Upper lobe of left lung (tissue), 6 donors: ENCODE measurements around the gene LTBP2. TPM values are rescaled to one million over a fixed set of nuclear protein-coding genes. Genes with fewer than 3 reads are reported as not detected.

ENCODE experiments used
- ATAC-seq, 2 donors: fragments of 200-7000 bp; cut with Tn5 transposase; one replicate each; pipeline ENCODE4 v1.9.1; 2022; ENCODE audit warnings: mild to moderate bottlenecking in 2 of 2, moderate library complexity in 2 of 2; ENCODE audit not compliant: low FRiP score in 2 of 2
- DNase-seq, 2 donors: peaks; one replicate each; pipeline ENCODE4 v3.0.0-alpha.2; 2019 to 2020
- H3K27ac ChIP-seq, 4 donors: fragments of 200-600 bp; sonication (generic); one replicate each; pipeline ENCODE4 v1.5.1; 2016 to 2019
- H3K27me3 ChIP-seq, 4 donors: fragments of 200-600 bp; sonication (generic); one replicate each; pipeline ENCODE4 v1.5.1; 2017 to 2019
- H3K36me3 ChIP-seq, 4 donors: fragments of 200-600 bp; sonication (generic); one replicate each; pipeline ENCODE4 v1.5.1; 2016 to 2019
- H3K4me1 ChIP-seq, 4 donors: fragments of 200-600 bp; sonication (generic); one replicate each; pipeline ENCODE4 v1.5.1; 2018 to 2019
- H3K4me3 ChIP-seq, 4 donors: fragments of 200-600 bp; sonication (generic); one replicate each; pipeline ENCODE4 v1.5.1; 2017 to 2019; ENCODE audit warnings: mild to moderate bottlenecking in 2 of 4, moderate library complexity in 1 of 4
- H3K9me3 ChIP-seq, 4 donors: fragments of 200-600 bp; sonication (generic); one replicate each; pipeline ENCODE4 v1.5.1; 2018 to 2019
- CTCF ChIP-seq, 6 experiments: fragments of 450-650 bp in 4 of 6; fragments of 200-600 bp in 2 of 6; sonication (generic) in 2 of 6; IDR thresholded peaks; one replicate each; pipeline ENCODE4 v1.5.1; 2016 to 2019; ENCODE audit warnings: antibody characterized with exemption in 6 of 6
- EP300 ChIP-seq, 4 donors: sonication (generic); formaldehyde crosslinking; IDR thresholded peaks; one replicate each; pipeline ENCODE4 v1.5.1; 2017; ENCODE audit warnings: antibody characterized with exemption in 4 of 4, control low read depth in 2 of 4
- POLR2A ChIP-seq, 4 donors: fragments of 450-650 bp; IDR thresholded peaks; one replicate each; pipeline ENCODE4 v1.5.1; 2016 to 2017; ENCODE audit warnings: antibody characterized with exemption in 4 of 4, mild to moderate bottlenecking in 2 of 4
- POLR2AphosphoS5 ChIP-seq, 2 donors: sonication (generic); formaldehyde crosslinking; IDR thresholded peaks; one replicate each; pipeline ENCODE4 v1.5.1; 2017; ENCODE audit warnings: antibody characterized with exemption in 2 of 2
- WGBS, 2 donors: methylation state at CpG; one replicate each; pipeline ENCODE4 v1.1.5; 2017 to 2018; 5-methylcytosine and 5-hydroxymethylcytosine counted together
- total RNA-seq, 6 donors: library from RNA; depleted of rRNA in 4 of 6; stranded (reverse); fragments of >200 nt in 4 of 6; gene quantifications; one replicate each; pipeline versions ENCODE4 v1.1.0 to v1.2.1, GENCODE V29; 2016 to 2021
- donor health status: DM: no; HTN: no; CAD: no; lungs with moderate emphysema.
- donor health status: DM: no; HTN: yes; CAD: no; lungs with severe emphysema.

LTBP2 gene
- total RNA-seq, 6 donors from 2014 or later: 19.7 to 136 (median 77.6) TPM

DNA sequence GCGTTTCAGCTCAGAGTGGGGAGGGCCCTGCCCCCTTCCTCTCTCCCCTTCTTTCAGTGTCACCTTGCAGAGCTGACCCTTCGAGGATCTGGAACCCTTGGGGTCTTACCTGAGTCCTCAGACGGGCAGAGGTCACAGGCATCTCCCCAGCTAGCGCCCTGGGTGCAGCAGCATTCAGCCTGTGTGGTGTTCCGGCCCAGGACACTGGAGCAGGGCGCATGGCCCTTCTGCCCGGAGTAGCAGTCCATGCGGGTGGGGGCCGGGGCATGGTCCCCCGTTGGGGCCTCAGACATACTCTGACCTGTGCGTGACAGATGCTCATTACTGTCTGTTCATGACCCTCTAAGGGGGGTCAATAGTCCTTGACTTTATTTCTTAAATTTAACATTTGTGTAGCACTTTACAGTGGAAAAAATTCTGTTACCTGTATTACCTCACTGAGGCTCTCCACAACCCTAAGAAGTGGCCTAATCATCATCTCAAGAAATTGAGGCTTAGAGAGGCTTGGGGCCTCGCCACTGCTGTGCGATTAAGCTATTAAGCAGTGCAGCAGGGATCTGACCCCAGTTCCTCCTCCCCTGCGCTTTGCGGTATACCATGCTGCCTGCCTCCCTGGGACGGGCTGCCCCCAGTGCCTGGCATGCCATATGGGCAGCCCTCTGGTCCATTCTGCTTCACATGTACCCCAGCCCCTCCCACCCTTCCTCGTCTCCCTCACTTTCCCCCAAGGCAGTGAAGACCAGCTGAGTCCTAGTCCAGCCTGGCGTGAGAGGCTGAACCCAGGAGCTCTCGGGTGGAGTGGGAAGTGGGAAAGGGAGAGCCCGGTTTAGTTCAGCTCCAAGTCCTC is 106.9 kb downstream of the LTBP2 start:
- peak in 1 of 2 donors; percentile 68 for DNase-seq
- H3K27ac ChIP-seq: no peak overlapping the region

GRCh38 chr14:74504412-74504811 is 107.6 kb downstream of the LTBP2 start:
- DNase-seq: no peak
- Histone ChIP-seq H3K27ac (no peak overlapping the region), H3K36me3 (peaks cover 0 to 14% (median 0%) of the 10 kb centered on the region in 4 donors), H3K9me3 (no peaks in the 10 kb centered on the region), H3K27me3 (no peaks in the 10 kb centered on the region), H3K4me3 (no peak overlapping the region), H3K4me1 (peaks cover 0 to 7% (median 3%) of the 10 kb centered on the region in 4 donors)
- no peak for TF ChIP-seq CTCF (IDR thresholded peaks at IDR 0.05)
- TF ChIP-seq POLR2AphosphoS5 (IDR thresholded peaks at IDR 0.05): no peak
- TF ChIP-seq POLR2A (IDR thresholded peaks at IDR 0.05): no peak
- no peak for TF ChIP-seq EP300 (IDR thresholded peaks at IDR 0.05)
- ATAC-seq: no peak
- 78 to 86% methylated on average over 3 to 4 of the region's 4 CpGs for WGBS, 2 donors

More for the DNA sequence above, 106.9 kb downstream of the LTBP2 start:
- H3K36me3 ChIP-seq: peaks cover 0 to 14% (median 0%) of the 10 kb centered on the region in 4 donors
- no peak for TF ChIP-seq POLR2A (IDR thresholded peaks at IDR 0.05)
- TF ChIP-seq POLR2AphosphoS5 (IDR thresholded peaks at IDR 0.05): no peak
- no peak for TF ChIP-seq CTCF (IDR thresholded peaks at IDR 0.05)
- TF ChIP-seq EP300 (IDR thresholded peaks at IDR 0.05): no peak
- H3K27me3 ChIP-seq: no peaks in the 10 kb centered on the region
- no peak for ATAC-seq
- WGBS, 2 donors: 90 to 93% methylated on average over 16 to 20 of the region's 20 CpGs
- no peak overlapping the region for H3K4me3 ChIP-seq
- H3K9me3 ChIP-seq: no peaks in the 10 kb centered on the region
- H3K4me1 ChIP-seq: peaks cover 0 to 7% (median 3%) of the 10 kb centered on the region in 4 donors

GRCh38 chr14:74503938-74504335 is 108.1 kb downstream of the LTBP2 start:
- no peak overlapping the region for H3K4me3 ChIP-seq
- TF ChIP-seq POLR2AphosphoS5 (IDR thresholded peaks at IDR 0.05) (no peak), CTCF (IDR thresholded peaks at IDR 0.05) (no peak), EP300 (IDR thresholded peaks at IDR 0.05) (no peak), POLR2A (IDR thresholded peaks at IDR 0.05) (no peak)
- H3K27me3 ChIP-seq: no peaks in the 10 kb centered on the region
- no peak overlapping the region for H3K27ac ChIP-seq
- H3K9me3 ChIP-seq: no peaks in the 10 kb centered on the region
- 92 to 93% methylated on average over 12 of the region's 12 CpGs for WGBS, 2 donors
- no peak for DNase-seq
- H3K36me3 ChIP-seq: peaks cover 0 to 14% (median 0%) of the 10 kb centered on the region in 4 donors
- peaks cover 0 to 7% (median 3%) of the 10 kb centered on the region in 4 donors for H3K4me1 ChIP-seq
- ATAC-seq: no peak

GRCh38 chr14:74503291-74503937 is 108.6 kb downstream of the LTBP2 start:
- Histone ChIP-seq H3K4me1 (peaks cover 0 to 7% (median 3%) of the 10 kb centered on the region in 4 donors), H3K27me3 (no peaks in the 10 kb centered on the region), H3K9me3 (no peaks in the 10 kb centered on the region), H3K4me3 (no peak overlapping the region), H3K27ac (no peak overlapping the region), H3K36me3 (peaks cover 0 to 14% (median 0%) of the 10 kb centered on the region in 4 donors)
- ATAC-seq (no peak), DNase-seq (peak in 1 of 2 donors; percentile 49)
- WGBS, 2 donors: 90 to 91% methylated on average over 9 to 14 of the region's 14 CpGs
- TF ChIP-seq POLR2A (IDR thresholded peaks at IDR 0.05) (no peak), EP300 (IDR thresholded peaks at IDR 0.05) (no peak), CTCF (IDR thresholded peaks at IDR 0.05) (no peak), POLR2AphosphoS5 (IDR thresholded peaks at IDR 0.05) (no peak)
